K562 (cell line): ENCODE measurements around the gene ALOX12. TPM values are rescaled to one million over a fixed set of nuclear protein-coding genes. Genes with fewer than 3 reads are reported as not detected.

ENCODE experiments used
- ATAC-seq: fragments of 200-7000 bp; cut with Tn5 transposase; 3 replicates; pipeline ENCODE4 v1.9.1; 2020; ENCODE audit warnings: moderate library complexity
- BruUV-seq: library from RNA; stranded (reverse); fragments of 400-500 nt; replicated peaks from 2 replicates; lab custom pipeline; 2021; lab: Mats Ljungman, UMichigan
- CTCF ChIA-PET: fragments of 300-600 bp; formaldehyde crosslinking; extraction: SDS; loops from one replicate; lab custom pipeline; 2021; ENCODE audit warnings: low intra/inter-chr PET ratio; lab: Yijun Ruan, JAX
- POLR2A ChIA-PET: fragments of 300-600, 350-650 bp; sonication (Branson Sonifier 250); formaldehyde crosslinking; extraction: SDS; loops from one replicate; lab custom pipeline; 2021; ENCODE audit warnings: antibody characterized with exemption, inconsistent platforms; lab: Yijun Ruan, JAX
- DNase-seq, 4 experiments: peaks; one replicate each; pipeline versions ENCODE4 v3.0.0 to v3.0.0-alpha.2; 2011 to 2018; ENCODE audit warnings: low spot score in 3 of 4, mixed read lengths in 3 of 4; ENCODE audit errors: extremely low read depth in 1 of 4
- FAIRE-seq: peaks from 2 replicates; lab custom pipeline; 2011; peaks lifted over from hg19 to GRCh38; lab: Jason Lieb, UNC
- H2AFZ ChIP-seq: 2 replicates; pipeline ENCODE4 v1.6.0; 2011; ENCODE audit warnings: low read depth, low read length, control low read depth, inconsistent platforms
- H3K27ac ChIP-seq: fragments of 200-600 bp; 3 replicates; pipeline ENCODE4 v1.8.0; 2011; ENCODE audit warnings: low read depth, mild to moderate bottlenecking, control low read depth, inconsistent platforms, low read length, moderate library complexity, mixed read lengths; ENCODE audit errors: extremely low read depth
- H3K27me3 ChIP-seq, 2 experiments: fragments of 300-600 bp in 1 of 2; 2 replicates in 1 of 2; 3 replicates in 1 of 2; pipeline versions ENCODE4 v1.6.0 to v1.8.0; 2011; ENCODE audit warnings: inconsistent platforms in 2 of 2, low read length in 2 of 2, mild to moderate bottlenecking in 1 of 2, mixed read lengths in 1 of 2, moderate library complexity in 1 of 2; ENCODE audit not compliant: control insufficient read depth in 2 of 2, insufficient read depth in 2 of 2
- H3K36me3 ChIP-seq: fragments of 300-600 bp; 3 replicates; pipeline ENCODE4 v1.8.0; 2011; ENCODE audit warnings: mild to moderate bottlenecking, low read length, inconsistent platforms; ENCODE audit not compliant: control insufficient read depth, insufficient read depth
- H3K4me1 ChIP-seq, 2 experiments: fragments of 200-600 bp in 1 of 2; replicated peaks in 1 of 2; 2 replicates in 1 of 2; 3 replicates in 1 of 2; pipeline versions ENCODE4 v1.5.1 to v1.8.0; 2011; ENCODE audit warnings: inconsistent platforms in 2 of 2, low read length in 2 of 2, mild to moderate bottlenecking in 1 of 2, mixed read lengths in 1 of 2, moderate library complexity in 1 of 2; ENCODE audit not compliant: control insufficient read depth in 2 of 2, insufficient read depth in 2 of 2
- H3K4me2 ChIP-seq: 2 replicates; pipeline ENCODE4 v1.6.1; 2011; ENCODE audit warnings: low read length, control low read depth, inconsistent platforms, mixed read lengths; ENCODE audit not compliant: insufficient read depth
- H3K4me3 ChIP-seq: fragments of 200-600 bp; sonication (generic), shearing (Covaris generic); 2 replicates; pipeline ENCODE4 v1.5.1; 2016; ENCODE audit warnings: control low read depth, inconsistent platforms
- H3K79me2 ChIP-seq: fragments of 200-600 bp; 3 replicates; pipeline ENCODE4 v1.8.0; 2011; ENCODE audit warnings: low read length, inconsistent platforms; ENCODE audit not compliant: control insufficient read depth, insufficient read depth
- H3K9ac ChIP-seq, 2 experiments: 2 replicates each; pipeline versions ENCODE4 v1.6.0 to v1.6.1; 2011; ENCODE audit warnings: low read depth in 2 of 2, low read length in 2 of 2, control low read depth in 1 of 2, inconsistent platforms in 1 of 2, mild to moderate bottlenecking in 1 of 2, mixed read lengths in 1 of 2; ENCODE audit not compliant: insufficient read depth in 1 of 2
- H3K9me1 ChIP-seq: one replicate; pipeline ENCODE4 v1.6.0; 2011; ENCODE audit warnings: inconsistent platforms, mild to moderate bottlenecking, low read length, moderate library complexity; ENCODE audit not compliant: control insufficient read depth, insufficient read depth
- H3K9me3 ChIP-seq: replicated peaks from 2 replicates; pipeline ENCODE4 v1.5.1; 2011; ENCODE audit warnings: low read depth, low read length, inconsistent platforms; ENCODE audit not compliant: control insufficient read depth, insufficient read depth
- H4K20me1 ChIP-seq: replicated peaks from 2 replicates; pipeline ENCODE4 v1.6.1; 2011; ENCODE audit warnings: low read length, inconsistent platforms, mixed read lengths; ENCODE audit not compliant: control insufficient read depth, insufficient read depth
- BRCA1 ChIP-seq, 2 experiments: fragments of 450-650 bp in 1 of 2; sonication (generic) in 1 of 2; formaldehyde crosslinking in 1 of 2; IDR thresholded peaks; 2 replicates each; pipeline versions ENCODE4 v1.5.0 to v1.6.1; 2017 to 2020; ENCODE audit warnings: mild to moderate bottlenecking in 1 of 2, missing genetic modification reagents in 1 of 2
- MAFG ChIP-seq: fragments of 450-650 bp; conservative IDR thresholded peaks from 2 replicates; pipeline ENCODE4 v1.6.1; 2016; ENCODE audit warnings: missing genetic modification characterization, missing compliant biosample characterization
- POLR2AphosphoS5 ChIP-seq: IDR thresholded peaks from 2 replicates; pipeline ENCODE4 v1.6.1; 2011; ENCODE audit warnings: mild to moderate bottlenecking, low read depth, low read length, moderate library complexity; ENCODE audit not compliant: control insufficient read depth, insufficient read depth
- SP1 ChIP-seq: sonication (generic); formaldehyde crosslinking; IDR thresholded peaks from 2 replicates; pipeline ENCODE4 v1.8.1; 2022; ENCODE audit warnings: mild to moderate bottlenecking, missing genetic modification reagents
- TAF15 ChIP-seq: fragments of 200-400 bp; formaldehyde crosslinking; IDR thresholded peaks from 2 replicates; pipeline ENCODE4 v1.6.1; 2017; ENCODE audit warnings: mild to moderate bottlenecking, low read depth, low read length, moderate library complexity
- WGBS: fragments of 100-300 bp; shearing (Covaris generic); methylation state at CpG from one replicate; pipeline ENCODE4 v1.1.6; 2016; ENCODE audit warnings: low coverage, mixed read lengths; ENCODE audit not compliant: insufficient coverage; ENCODE audit errors: missing lambda C conversion rate; 5-methylcytosine and 5-hydroxymethylcytosine counted together
- in situ Hi-C: fragments of 300-500 bp; cut with MboI; formaldehyde crosslinking; loops from 4 replicates; pipeline ENCODE4 v1.15.0; 2018; ENCODE audit warnings: inconsistent platforms, mixed read lengths
- intact Hi-C: fragments of 100-400 bp; cut with micrococcal nuclease; formaldehyde crosslinking; loops from 2 replicates; pipeline ENCODE4 v1.14.2; 2022
- polyA plus RNA-seq, 8 experiments: library from polyadenylated mRNA; depleted of rRNA in 4 of 8; stranded (reverse) in 5 of 8; unstranded in 3 of 8; fragments of >200 nt; fragmentation: Nextera tagmentation in 2 of 8; fragmentation: Illumina TruSeq in 1 of 8; extraction: Ambion mirVana in 2 of 8; extraction: Trizol in 1 of 8; gene quantifications; 2 replicates each; pipeline versions ENCODE4 v1.2.1 to v1.2.3, GENCODE V29; 2011 to 2014; ENCODE audit warnings: inconsistent platforms in 1 of 8, missing spikeins in 1 of 8
- total RNA-seq, 7 experiments: library from RNA; depleted of rRNA in 6 of 7; stranded (reverse); fragments of >200 nt in 6 of 7; fragmentation: Illumina TruSeq in 2 of 7; extraction: Trizol in 2 of 7; gene quantifications; 2 replicates each; pipeline versions ENCODE4 v1.2.1 to v1.2.3, GENCODE V29; 2011 to 2021; ENCODE audit warnings: low replicate concordance in 1 of 7
- TF ChIP-seq, protein P1 (sequence below): sonication (generic); formaldehyde crosslinking; IDR thresholded peaks from 2 replicates; pipeline ENCODE4 v1.4.0; 2020; ENCODE audit warnings: mild to moderate bottlenecking, missing genetic modification reagents
- TF ChIP-seq, protein P2 (sequence below): sonication (generic); formaldehyde crosslinking; IDR thresholded peaks from 2 replicates; pipeline ENCODE4 v1.8.0; 2023; ENCODE audit warnings: missing genetic modification reagents, mild to moderate bottlenecking, borderline replicate concordance
- TF ChIP-seq, protein P3 (sequence below): fragments of 250-450 bp; sonication (Bioruptor Pico); IDR thresholded peaks from 2 replicates; pipeline ENCODE4 v1.5.0; 2022; ENCODE audit warnings: mild to moderate bottlenecking

The ALOX12 gene
- total and polyA plus RNA-seq, 9 of the 15 experiments (the other 6 are each of a cell fraction or from before 2014, with no cell fraction given): 0.09 to 1.1 (median 0.47) TPM; not detected in 1

DNA sequence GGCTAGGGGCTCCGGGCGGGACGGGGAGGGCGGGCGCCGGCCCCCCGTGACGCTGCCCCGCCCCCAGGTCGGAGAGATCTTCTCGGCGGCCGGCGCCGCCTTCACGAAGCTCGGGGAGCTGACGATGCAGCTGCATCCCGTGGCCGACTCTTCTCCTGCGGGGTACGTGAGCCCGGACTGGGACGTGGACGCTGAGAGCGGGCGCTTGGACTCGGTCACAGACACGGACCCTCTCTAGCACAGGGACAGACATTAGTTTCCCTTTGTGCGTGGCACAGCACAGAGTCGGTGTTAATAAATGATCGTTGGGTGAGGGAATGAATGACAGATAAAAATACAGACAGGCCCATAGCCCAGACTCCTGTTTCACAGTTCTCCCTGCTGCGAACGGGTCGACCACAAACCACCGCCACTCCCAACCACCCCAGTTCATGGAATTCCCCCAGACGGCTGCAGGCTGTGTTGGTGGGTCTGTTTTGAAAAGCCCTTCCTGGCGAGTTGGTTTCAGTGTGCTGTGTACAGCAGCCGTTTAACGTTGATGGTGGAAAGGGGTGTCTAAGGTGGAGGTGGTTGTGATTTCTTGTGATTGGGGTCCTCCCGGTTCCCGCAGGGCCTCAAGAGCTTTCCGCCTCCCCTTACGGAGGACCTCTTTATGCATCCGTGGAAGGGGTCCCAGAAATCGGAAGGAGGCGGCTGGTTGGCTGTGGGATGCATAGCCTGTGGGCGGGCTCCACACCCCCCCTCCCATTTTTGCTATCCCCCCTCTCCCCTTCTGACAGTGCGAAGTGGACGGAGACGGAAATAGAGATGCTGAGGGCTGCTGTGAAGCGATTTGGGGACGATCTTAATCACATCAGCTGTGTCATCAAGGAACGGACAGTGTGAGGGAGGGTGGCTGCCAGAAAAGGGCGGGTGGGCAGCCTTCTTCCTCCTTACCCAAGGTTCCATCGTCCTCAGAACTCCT, 19.4 kb downstream of the ALOX12 start:
- FAIRE-seq: peak; percentile 67
- H3K4me1 ChIP-seq: peaks cover 40 to 53% of the 10 kb centered on the region in 2 experiments
- TF ChIP-seq, protein P1, sequence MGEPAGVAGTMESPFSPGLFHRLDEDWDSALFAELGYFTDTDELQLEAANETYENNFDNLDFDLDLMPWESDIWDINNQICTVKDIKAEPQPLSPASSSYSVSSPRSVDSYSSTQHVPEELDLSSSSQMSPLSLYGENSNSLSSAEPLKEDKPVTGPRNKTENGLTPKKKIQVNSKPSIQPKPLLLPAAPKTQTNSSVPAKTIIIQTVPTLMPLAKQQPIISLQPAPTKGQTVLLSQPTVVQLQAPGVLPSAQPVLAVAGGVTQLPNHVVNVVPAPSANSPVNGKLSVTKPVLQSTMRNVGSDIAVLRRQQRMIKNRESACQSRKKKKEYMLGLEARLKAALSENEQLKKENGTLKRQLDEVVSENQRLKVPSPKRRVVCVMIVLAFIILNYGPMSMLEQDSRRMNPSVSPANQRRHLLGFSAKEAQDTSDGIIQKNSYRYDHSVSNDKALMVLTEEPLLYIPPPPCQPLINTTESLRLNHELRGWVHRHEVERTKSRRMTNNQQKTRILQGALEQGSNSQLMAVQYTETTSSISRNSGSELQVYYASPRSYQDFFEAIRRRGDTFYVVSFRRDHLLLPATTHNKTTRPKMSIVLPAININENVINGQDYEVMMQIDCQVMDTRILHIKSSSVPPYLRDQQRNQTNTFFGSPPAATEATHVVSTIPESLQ: no peak
- TF ChIP-seq BRCA1 (IDR thresholded peaks at IDR 0.05) (no peak), BRCA1 (CRISPR knock-in tag; IDR thresholded peaks at IDR 0.05) (no peak), TAF15 (no peak), MAFG (tag) (no peak), SP1 (CRISPR knock-in tag) (0 out of 2 replicates have a peak, but pooled peaks have one; percentile 1), POLR2AphosphoS5 (no peak; the same call in 1 of the 2 replicates)
- TF ChIP-seq, protein P2, sequence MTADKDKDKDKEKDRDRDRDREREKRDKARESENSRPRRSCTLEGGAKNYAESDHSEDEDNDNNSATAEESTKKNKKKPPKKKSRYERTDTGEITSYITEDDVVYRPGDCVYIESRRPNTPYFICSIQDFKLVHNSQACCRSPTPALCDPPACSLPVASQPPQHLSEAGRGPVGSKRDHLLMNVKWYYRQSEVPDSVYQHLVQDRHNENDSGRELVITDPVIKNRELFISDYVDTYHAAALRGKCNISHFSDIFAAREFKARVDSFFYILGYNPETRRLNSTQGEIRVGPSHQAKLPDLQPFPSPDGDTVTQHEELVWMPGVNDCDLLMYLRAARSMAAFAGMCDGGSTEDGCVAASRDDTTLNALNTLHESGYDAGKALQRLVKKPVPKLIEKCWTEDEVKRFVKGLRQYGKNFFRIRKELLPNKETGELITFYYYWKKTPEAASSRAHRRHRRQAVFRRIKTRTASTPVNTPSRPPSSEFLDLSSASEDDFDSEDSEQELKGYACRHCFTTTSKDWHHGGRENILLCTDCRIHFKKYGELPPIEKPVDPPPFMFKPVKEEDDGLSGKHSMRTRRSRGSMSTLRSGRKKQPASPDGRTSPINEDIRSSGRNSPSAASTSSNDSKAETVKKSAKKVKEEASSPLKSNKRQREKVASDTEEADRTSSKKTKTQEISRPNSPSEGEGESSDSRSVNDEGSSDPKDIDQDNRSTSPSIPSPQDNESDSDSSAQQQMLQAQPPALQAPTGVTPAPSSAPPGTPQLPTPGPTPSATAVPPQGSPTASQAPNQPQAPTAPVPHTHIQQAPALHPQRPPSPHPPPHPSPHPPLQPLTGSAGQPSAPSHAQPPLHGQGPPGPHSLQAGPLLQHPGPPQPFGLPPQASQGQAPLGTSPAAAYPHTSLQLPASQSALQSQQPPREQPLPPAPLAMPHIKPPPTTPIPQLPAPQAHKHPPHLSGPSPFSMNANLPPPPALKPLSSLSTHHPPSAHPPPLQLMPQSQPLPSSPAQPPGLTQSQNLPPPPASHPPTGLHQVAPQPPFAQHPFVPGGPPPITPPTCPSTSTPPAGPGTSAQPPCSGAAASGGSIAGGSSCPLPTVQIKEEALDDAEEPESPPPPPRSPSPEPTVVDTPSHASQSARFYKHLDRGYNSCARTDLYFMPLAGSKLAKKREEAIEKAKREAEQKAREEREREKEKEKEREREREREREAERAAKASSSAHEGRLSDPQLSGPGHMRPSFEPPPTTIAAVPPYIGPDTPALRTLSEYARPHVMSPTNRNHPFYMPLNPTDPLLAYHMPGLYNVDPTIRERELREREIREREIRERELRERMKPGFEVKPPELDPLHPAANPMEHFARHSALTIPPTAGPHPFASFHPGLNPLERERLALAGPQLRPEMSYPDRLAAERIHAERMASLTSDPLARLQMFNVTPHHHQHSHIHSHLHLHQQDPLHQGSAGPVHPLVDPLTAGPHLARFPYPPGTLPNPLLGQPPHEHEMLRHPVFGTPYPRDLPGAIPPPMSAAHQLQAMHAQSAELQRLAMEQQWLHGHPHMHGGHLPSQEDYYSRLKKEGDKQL (CRISPR knock-in tag): no peak
- TF ChIP-seq, protein P3, sequence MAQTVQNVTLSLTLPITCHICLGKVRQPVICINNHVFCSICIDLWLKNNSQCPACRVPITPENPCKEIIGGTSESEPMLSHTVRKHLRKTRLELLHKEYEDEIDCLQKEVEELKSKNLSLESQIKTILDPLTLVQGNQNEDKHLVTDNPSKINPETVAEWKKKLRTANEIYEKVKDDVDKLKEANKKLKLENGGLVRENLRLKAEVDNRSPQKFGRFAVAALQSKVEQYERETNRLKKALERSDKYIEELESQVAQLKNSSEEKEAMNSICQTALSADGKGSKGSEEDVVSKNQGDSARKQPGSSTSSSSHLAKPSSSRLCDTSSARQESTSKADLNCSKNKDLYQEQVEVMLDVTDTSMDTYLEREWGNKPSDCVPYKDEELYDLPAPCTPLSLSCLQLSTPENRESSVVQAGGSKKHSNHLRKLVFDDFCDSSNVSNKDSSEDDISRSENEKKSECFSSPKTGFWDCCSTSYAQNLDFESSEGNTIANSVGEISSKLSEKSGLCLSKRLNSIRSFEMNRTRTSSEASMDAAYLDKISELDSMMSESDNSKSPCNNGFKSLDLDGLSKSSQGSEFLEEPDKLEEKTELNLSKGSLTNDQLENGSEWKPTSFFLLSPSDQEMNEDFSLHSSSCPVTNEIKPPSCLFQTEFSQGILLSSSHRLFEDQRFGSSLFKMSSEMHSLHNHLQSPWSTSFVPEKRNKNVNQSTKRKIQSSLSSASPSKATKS (CRISPR knock-in tag): no peak

More for the DNA sequence above, 19.4 kb downstream of the ALOX12 start:
- CTCF ChIA-PET: interaction anchor here (1.0 kb wide), 1 partner anchor 101 kb away, joined by 3 read pairs; no protein-coding TSS in a partner anchor
- intact Hi-C loops: loop anchor here (5.0 kb wide), 1 partner anchor 348 kb away; no protein-coding TSS in a partner anchor
- in situ Hi-C loops: loop anchor here (5.0 kb wide), 1 partner anchor 173 kb away; no protein-coding TSS in a partner anchor
- H3K27me3 ChIP-seq: no peaks in the 10 kb centered on the region
- H4K20me1 ChIP-seq: no peaks in the 10 kb centered on the region
- no TSS peak for BruUV-seq
- peak overlapping the region; percentile 87 for H3K4me2 ChIP-seq
- H2AFZ ChIP-seq: peak overlapping the region; percentile 76
- H3K9me1 ChIP-seq: no peaks in the 10 kb centered on the region
- H3K4me3 ChIP-seq: peak overlapping the region; percentile 81
- 6% methylated on average over 33 of the region's 56 CpGs for WGBS
- H3K9ac ChIP-seq: peak overlapping the region; percentile 67 to 93
- no peaks in the 10 kb centered on the region for H3K9me3 ChIP-seq
- POLR2A ChIA-PET: interaction anchor here (0.6 to 1.5 kb wide), 5 partner anchors 21 to 280 kb away, joined by 3 to 4 read pairs (median 3); partner anchors contain the start of gene SLC16A13
- peak overlapping the region; percentile 96 for H3K27ac ChIP-seq
- H3K79me2 ChIP-seq: peaks cover 45% of the 10 kb centered on the region
- peak in 2 of 4 experiments; percentile 27 to 66 for DNase-seq
- ATAC-seq: no peak
- peaks cover 7% of the 10 kb centered on the region; the same call in 2 of the 3 replicates for H3K36me3 ChIP-seq
